Measurements from ENCODE around the gene COL20A1. TPM values are rescaled to one million over a fixed set of nuclear protein-coding genes. Genes with fewer than 3 reads are reported as not detected.
A peak's percentile ranks its signal among the peaks of the same experiment; 100 is the strongest.

The COL20A1 gene
- total and polyA plus RNA-seq, 2 donors (not counting 1 experiment from before 2014, with no cell fraction given): not detected

DNA sequence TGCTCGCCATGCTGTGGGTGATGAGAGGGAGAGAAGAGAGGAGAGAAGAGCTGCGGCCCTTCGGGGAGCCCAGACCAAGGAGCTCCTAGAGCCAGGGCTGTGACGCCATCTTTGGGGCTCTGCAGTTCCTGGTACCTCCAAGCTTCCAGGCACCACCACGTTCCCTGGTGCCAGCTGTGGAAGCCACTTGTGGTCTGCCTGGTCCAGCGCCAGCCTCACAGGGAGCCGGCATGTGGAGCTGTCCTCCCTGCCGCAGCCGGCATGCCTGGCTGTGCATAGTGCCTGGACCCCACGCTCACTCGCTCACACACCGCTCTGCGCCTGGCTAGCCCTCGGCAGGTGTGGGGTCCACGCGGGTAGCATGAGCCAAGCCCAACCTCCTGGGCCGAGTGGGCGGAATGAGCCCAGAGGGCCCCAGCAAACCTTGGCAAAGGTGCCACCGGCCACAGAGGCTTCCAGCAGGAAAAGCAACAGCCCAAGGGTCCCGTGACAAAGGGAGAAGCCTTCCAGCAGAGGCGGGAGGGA is 87.4 kb downstream of the COL20A1 start:
- no peak overlapping the region for H3K9ac ChIP-seq (ENCODE audit: insufficient read depth, low read length)
- H3K4me2 ChIP-seq (ENCODE audit: extremely low read depth, insufficient read depth, low read length): no peak overlapping the region
- no peak for DNase-seq (ENCODE audit: low read depth in 2 of 2)
- TF ChIP-seq CTCF (conservative IDR thresholded peaks at IDR 0.05 in 1 of 2, IDR thresholded peaks at IDR 0.05 in 1 of 2; ENCODE audit: low read depth in 1 of 2, low read length in 2 of 2) (no peak), EZH2 (IDR thresholded peaks at IDR 0.05; ENCODE audit: low read length, missing control alignments) (no peak)
- no peaks in the 10 kb centered on the region for H3K9me3 ChIP-seq (ENCODE audit: control insufficient read depth, insufficient read depth, low read depth, low read length)
- H3K4me3 ChIP-seq (replicated peaks in 1 of 4; ENCODE audit: control extremely low read depth in 1 of 4, insufficient read depth in 1 of 4, low read depth in 3 of 4, low read length in 4 of 4): no peak overlapping the region
- no peaks in the 10 kb centered on the region for H3K36me3 ChIP-seq (ENCODE audit: control insufficient read depth, insufficient read depth, low read length)
- H3K4me1 ChIP-seq (ENCODE audit: control insufficient read depth, extremely low read depth, insufficient read depth, low read length): no peaks in the 10 kb centered on the region
- H3K27me3 ChIP-seq (ENCODE audit: control insufficient read depth, insufficient read depth, low read length): no peaks in the 10 kb centered on the region
- H3K79me2 ChIP-seq (ENCODE audit: control insufficient read depth, insufficient read depth, low read length): no peaks in the 10 kb centered on the region
- no peaks in the 10 kb centered on the region for H4K20me1 ChIP-seq (ENCODE audit: control insufficient read depth, extremely low read depth, insufficient read depth, low read length)
- no peak overlapping the region for H3K27ac ChIP-seq (ENCODE audit: insufficient read depth, low read length)
- H2AFZ ChIP-seq (ENCODE audit: low read length): no peak overlapping the region

GRCh38 chr20:63381781-63382431 is 88.9 kb downstream of the COL20A1 start:
- TF ChIP-seq CTCF (conservative IDR thresholded peaks at IDR 0.05 in 1 of 2, IDR thresholded peaks at IDR 0.05 in 1 of 2; ENCODE audit: low read depth in 1 of 2, low read length in 2 of 2) (peak; percentile 80 to 82), EZH2 (IDR thresholded peaks at IDR 0.05; ENCODE audit: low read length, missing control alignments) (no peak)
- Histone ChIP-seq H3K36me3 (ENCODE audit: control insufficient read depth, insufficient read depth, low read length) (no peaks in the 10 kb centered on the region), H2AFZ (ENCODE audit: low read length) (no peak overlapping the region), H3K4me1 (ENCODE audit: control insufficient read depth, extremely low read depth, insufficient read depth, low read length) (no peaks in the 10 kb centered on the region), H3K4me2 (ENCODE audit: extremely low read depth, insufficient read depth, low read length) (no peak overlapping the region), H3K9me3 (ENCODE audit: control insufficient read depth, insufficient read depth, low read depth, low read length) (no peaks in the 10 kb centered on the region), H4K20me1 (ENCODE audit: control insufficient read depth, extremely low read depth, insufficient read depth, low read length) (no peaks in the 10 kb centered on the region), H3K4me3 (replicated peaks in 1 of 4; ENCODE audit: control extremely low read depth in 1 of 4, insufficient read depth in 1 of 4, low read depth in 3 of 4, low read length in 4 of 4) (no peak overlapping the region), H3K79me2 (ENCODE audit: control insufficient read depth, insufficient read depth, low read length) (no peaks in the 10 kb centered on the region), H3K9ac (ENCODE audit: insufficient read depth, low read length) (no peak overlapping the region), H3K27me3 (ENCODE audit: control insufficient read depth, insufficient read depth, low read length) (no peaks in the 10 kb centered on the region), H3K27ac (ENCODE audit: insufficient read depth, low read length) (no peak overlapping the region)
- DNase-seq (ENCODE audit: low read depth in 2 of 2): no peak

DNA sequence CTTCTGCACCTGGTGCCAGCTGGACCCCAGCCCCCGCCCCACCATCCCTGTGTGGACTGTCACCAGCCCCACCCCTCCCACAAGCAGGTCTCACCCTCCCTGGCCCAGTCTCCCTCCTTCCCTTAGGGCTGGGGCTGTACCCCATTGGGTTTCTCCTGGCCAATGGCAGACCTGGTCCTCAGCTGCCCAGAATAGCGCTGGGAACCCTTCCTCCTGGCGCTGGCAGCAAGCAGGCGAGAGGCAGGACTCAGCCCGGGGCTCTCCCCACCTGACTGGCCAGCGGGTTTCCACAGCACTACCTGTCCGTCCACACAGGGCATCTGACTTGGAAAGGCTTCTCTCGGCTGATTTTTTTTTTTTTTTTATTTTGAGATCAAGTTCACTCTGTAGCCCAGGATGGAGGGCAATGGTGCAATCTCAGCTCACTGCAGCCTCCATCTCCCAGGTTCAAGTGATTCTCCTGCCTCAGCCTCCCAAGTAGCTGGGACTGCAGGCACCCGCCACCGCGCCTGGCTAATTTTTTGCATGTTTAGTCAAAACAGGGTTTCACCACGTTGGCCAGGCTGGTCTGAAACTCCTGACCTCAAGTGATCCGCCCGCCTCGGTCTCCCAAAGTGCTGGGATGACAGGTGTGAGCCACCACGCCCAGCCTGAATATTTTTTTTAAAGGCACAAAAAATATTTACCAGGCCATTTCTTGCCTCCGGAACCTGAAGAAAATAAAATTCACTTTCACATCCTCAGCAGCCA is 89.7 kb downstream of the COL20A1 start:
- no peak for DNase-seq (ENCODE audit: low read depth in 2 of 2)
- no peaks in the 10 kb centered on the region for H3K27me3 ChIP-seq (ENCODE audit: control insufficient read depth, insufficient read depth, low read length)
- no peak overlapping the region for H3K4me2 ChIP-seq (ENCODE audit: extremely low read depth, insufficient read depth, low read length)
- H3K4me3 ChIP-seq (replicated peaks in 1 of 4; ENCODE audit: control extremely low read depth in 1 of 4, insufficient read depth in 1 of 4, low read depth in 3 of 4, low read length in 4 of 4): no peak overlapping the region
- H4K20me1 ChIP-seq (ENCODE audit: control insufficient read depth, extremely low read depth, insufficient read depth, low read length): no peaks in the 10 kb centered on the region
- no peak overlapping the region for H3K9ac ChIP-seq (ENCODE audit: insufficient read depth, low read length)
- H3K79me2 ChIP-seq (ENCODE audit: control insufficient read depth, insufficient read depth, low read length): no peaks in the 10 kb centered on the region
- TF ChIP-seq EZH2 (IDR thresholded peaks at IDR 0.05; ENCODE audit: low read length, missing control alignments): no peak
- no peak for TF ChIP-seq CTCF (conservative IDR thresholded peaks at IDR 0.05 in 1 of 2, IDR thresholded peaks at IDR 0.05 in 1 of 2; ENCODE audit: low read depth in 1 of 2, low read length in 2 of 2)
- H2AFZ ChIP-seq (ENCODE audit: low read length): no peak overlapping the region
- H3K4me1 ChIP-seq (ENCODE audit: control insufficient read depth, extremely low read depth, insufficient read depth, low read length): no peaks in the 10 kb centered on the region
- H3K27ac ChIP-seq (ENCODE audit: insufficient read depth, low read length): no peak overlapping the region
- H3K36me3 ChIP-seq (ENCODE audit: control insufficient read depth, insufficient read depth, low read length): no peaks in the 10 kb centered on the region
- peaks cover 2% of the 10 kb centered on the region for H3K9me3 ChIP-seq (ENCODE audit: control insufficient read depth, insufficient read depth, low read depth, low read length)

Data from fibroblast of lung (primary cell).